Vagina (tissue), 2 donors: ENCODE data around the gene YWHAH.

Experiments
- CTCF ChIP-seq, 3 experiments: fragments of 450-650 bp in 2 of 3; fragments of 200-600 bp in 1 of 3; sonication (generic) in 1 of 3; IDR thresholded peaks; one replicate each; pipeline ENCODE4 v1.5.1; 2017 to 2019; ENCODE audit warnings: antibody characterized with exemption in 3 of 3, mild to moderate bottlenecking in 2 of 3, moderate library complexity in 2 of 3
- POLR2A ChIP-seq, 2 donors: fragments of 450-650 bp; IDR thresholded peaks; one replicate each; pipeline ENCODE4 v1.6.1; 2017; ENCODE audit warnings: antibody characterized with exemption in 2 of 2, mild to moderate bottlenecking in 2 of 2, moderate library complexity in 2 of 2

GRCh38 chr22:31906569-31906968, 37.8 kb upstream of the YWHAH start:
- TF ChIP-seq CTCF (IDR thresholded peaks at IDR 0.05) (no peak), POLR2A (IDR thresholded peaks at IDR 0.05) (no peak)
